NCI-H2227 treated with DMSO at 0.1 percent for 48 hours (cell line): ENCODE results near the gene CYP3A5.
"Not testable (repeated sequence)": the region's sequence is repeated elsewhere in the genome, so short reads cannot be mapped to it uniquely, and the experiment has no call there.

Source experiments
- DNase-seq: peaks from one replicate; lab custom pipeline; 2025; lab: John Stamatoyannopoulos, UW

CYP3A5 gene

DNA sequence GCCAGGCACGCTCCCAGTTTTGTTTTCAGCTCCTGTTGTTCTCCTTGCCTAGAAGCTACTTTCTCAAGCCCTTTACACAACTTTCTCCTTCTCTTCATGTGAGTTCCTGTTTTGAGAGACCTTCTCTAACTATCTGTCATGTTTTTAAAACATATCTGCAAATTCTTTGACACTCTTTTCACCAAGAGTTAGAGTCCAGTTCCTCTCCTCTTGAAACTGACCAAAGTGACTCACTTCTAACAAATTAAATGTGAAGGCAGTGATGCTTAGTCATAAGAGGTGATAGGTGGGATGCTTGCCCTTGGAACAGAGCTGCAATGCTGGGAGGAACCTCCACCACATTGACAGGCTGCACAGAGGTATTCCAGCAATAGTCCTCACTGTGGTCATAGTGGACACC, 37.8 kb downstream of the CYP3A5 start:
- no peak for DNase-seq

DNA sequence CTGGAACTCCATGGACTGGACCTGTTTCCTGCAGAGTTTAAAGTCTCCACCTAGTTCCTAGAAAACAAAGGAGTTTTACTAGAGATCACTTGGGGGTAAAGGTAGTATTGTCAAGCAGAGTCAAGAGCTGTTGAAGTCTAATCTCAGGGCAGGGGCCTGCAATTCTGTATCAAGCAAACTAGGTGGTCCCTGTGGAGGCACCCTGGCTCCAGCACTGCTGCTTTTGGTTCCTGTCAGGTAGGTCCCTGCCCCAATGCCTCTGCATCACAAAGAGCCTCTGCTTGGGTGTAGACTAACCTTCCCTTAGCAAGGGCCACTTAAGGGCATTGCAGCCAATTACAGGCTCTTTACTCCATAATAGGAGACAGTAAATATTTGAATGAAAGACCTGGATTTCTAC, 40.5 kb downstream of the CYP3A5 start:
- DNase-seq: no peak

DNA sequence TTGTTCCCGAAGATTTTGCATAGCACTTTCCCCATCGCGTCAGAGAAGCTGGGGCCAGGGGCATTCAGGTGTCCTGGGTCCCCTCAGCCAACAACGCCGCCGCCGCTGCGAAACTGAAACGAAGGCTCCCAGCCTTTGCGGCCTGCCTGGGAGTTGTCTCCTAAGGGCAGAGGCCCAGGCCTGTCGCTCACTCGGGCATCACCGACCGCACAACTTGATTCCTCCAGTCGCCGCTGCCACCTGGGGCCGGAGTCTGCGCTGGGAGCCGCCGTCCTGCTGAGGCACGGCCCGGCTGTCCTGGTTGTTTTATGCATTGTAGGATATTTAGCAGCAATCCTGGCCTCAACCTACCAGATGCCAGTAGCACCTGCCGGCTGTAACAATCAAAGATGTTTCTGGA, 41.1 kb downstream of the CYP3A5 start:
- no peak for DNase-seq

DNA sequence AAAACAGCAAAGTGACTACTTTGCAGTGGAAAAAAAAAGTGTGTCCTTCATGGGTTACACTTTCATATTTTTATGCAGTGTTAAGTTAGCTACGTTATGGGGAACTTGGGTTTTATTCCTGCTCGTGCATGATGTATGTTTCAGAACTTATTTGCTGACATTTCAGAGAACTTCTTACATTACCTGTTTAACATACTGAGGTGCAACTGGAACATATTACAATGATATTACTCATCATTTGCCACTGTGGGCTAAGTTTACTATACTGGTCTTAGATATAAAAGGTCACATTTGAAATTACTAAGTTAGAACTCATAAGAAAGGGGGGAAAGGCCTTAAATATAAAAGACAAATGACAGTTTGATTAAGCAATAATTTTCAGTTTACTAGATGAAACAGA, 42.4 kb downstream of the CYP3A5 start:
- not testable (repeated sequence) for DNase-seq

DNA sequence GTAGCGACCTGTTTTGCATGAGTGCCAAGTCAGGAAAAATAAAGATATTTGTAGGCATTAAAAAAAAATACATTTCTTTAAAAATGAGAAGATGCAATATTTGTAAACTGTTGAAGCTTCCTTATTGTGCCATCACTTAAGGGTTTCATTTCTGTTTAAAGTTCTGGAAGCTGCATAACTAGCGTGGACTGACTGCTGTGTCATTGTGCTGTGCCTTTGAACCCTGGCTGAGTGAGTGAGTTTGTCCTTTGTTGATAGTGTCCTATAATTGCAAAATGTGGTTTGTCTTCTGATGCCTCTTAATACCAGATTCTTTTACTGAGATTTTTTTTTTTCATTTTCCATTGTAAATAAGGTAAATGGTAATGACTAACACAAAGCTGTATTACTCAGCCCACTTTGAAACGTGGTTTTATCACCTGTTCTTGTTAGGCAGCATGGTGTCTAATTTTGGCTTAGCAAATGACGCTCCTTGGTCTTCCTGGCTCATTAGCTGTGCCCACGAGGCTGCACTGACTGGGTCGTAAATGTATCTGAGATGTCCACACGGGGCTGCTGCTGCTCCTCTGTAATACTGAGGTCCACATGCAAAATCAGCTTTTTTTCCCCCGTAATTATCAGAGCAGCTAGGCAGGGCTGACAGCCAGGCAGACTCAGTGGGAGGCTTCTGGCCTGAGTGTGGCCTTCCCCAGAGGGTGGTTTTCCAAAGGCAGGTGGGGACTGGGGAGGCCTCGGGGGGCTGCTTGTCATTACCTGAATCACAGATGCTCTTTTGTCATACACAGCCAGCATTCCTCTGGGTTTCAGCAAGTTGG, 48.3 kb downstream of the CYP3A5 start:
- DNase-seq: peak; percentile 72

DNA sequence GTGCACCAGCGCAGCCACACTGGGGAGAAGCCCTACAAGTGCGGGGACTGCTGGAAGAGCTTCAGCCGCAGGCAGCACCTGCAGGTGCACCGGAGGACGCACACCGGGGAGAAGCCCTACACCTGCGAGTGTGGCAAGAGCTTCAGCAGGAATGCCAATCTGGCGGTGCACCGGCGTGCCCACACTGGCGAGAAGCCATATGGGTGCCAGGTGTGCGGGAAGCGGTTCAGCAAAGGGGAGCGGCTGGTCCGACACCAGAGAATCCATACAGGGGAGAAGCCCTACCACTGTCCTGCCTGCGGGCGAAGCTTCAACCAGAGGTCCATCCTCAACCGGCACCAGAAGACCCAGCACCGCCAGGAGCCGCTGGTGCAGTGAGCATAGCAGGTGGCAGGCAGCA, 50.2 kb downstream of the CYP3A5 start:
- no peak for DNase-seq

DNA sequence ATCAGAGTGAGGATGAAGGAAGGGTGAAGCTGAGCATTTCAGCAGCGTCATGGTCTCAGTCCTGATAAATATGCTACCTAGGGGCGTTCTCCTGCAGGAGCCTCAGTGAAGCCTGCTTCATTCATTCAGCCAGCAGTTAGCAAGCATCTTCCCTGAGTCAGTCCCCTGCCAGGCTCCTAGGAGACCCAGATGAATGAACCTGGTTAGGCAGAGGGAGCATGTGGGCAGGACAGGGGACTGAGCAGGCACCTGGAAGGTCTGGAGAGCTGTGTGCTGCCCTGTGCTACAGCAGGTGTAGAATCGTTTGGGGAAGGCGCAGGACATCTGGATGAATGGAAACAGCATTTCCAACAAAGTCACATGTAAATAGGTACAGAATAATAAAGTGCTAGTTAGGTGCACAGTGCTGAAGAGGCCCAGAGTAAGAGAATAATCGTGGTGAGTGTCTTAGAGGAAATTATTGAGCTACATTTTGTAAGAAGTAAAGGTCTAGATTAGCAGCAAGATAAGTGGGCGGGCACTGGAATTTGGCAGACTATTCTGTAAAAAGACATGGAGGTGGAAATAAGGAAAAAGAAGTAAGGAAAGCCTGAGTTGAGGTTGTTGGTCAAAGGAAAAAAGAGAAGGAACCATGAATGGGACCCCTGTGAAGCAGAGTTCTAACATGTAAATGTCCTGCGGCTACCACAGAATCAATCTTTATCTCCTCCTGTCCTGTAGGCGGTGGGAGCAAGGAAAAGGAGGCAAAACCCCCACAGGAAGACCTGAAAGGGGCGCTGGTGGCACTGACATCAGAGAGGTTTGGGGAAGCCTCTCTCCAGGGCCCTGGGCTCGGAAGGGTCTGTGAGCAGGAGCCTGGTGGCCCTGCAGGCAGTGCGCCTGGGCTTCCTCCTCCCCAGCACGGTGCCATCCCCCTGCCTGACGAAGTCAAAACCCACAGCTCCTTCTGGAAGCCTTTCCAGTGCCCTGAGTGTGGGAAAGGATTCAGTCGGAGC, 51.0 kb downstream of the CYP3A5 start:
- no peak for DNase-seq

DNA sequence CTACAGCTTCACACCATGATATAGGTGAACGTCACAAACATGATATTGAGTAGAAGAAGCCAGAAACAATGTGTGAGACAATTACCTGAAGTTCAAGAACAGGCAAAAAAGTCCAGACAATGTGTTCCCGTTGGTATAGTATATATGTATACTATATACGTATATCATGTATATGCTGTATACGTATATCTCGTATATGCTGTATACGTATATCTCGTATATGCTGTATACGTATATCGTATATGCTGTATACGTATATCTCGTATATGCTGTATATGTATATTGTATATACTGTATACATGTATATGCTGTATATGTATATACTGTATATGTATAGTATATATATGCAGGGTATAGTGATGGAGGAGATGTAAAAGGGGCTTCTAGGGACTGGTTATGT, 52.3 kb downstream of the CYP3A5 start:
- no peak for DNase-seq

DNA sequence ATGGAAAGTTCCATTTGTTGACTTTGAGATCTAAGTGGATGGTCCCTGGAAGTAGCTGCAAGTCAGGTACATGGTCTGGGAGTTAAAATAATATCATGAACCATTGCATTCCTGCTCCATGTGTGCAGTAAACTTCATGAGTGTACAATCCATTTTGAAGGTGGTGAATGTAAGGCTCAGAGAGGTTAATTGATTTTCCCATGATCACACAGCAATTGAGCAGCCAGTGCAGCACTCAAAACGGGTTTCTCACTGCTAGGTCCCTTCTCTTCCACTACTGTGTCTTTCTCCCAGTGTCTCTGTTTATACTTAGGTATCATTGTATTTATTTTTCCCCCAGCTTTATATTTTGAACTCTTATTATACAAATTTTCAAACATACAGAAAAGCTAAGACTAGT, 53.1 kb downstream of the CYP3A5 start:
- no peak for DNase-seq

DNA sequence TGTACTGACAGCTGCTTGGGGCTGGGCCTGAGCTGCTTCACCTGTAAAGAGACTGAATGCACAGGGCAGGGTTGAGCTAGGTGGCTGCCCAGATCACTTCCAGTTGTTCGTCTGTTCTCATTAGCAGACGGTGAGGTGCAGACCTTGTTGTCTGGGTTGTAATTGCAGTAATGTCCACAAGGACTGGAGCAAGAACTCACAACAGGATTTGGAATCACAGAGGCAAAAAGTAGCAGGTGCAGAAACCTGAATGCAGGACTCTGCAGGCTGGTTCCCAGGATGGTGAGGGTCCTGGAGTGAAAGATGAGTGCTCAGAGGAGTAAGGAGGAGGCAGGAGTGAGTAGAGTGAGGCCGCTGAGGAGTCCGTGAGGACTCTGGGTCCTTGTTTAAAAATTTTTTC, 53.8 kb downstream of the CYP3A5 start:
- no peak for DNase-seq

DNA sequence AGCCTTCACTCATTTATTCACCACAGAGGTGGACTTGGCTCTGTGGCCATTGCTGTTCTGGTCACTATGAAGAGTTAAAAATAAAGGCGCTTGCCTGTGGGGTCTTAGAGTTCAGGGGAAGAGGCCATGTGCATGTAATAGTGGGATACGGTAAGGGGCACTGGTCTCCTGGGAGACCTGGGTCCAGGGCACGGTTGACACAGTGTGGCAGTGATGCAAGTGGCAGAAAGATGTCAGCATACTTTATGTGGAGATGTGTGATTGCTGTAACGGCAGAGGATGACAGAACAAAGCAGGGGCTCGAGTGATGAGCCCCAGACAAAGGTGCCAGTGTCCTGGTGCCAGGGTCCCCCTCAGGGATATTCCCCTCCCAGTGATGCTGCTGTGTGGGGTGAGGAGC, 54.5 kb downstream of the CYP3A5 start:
- no peak for DNase-seq

DNA sequence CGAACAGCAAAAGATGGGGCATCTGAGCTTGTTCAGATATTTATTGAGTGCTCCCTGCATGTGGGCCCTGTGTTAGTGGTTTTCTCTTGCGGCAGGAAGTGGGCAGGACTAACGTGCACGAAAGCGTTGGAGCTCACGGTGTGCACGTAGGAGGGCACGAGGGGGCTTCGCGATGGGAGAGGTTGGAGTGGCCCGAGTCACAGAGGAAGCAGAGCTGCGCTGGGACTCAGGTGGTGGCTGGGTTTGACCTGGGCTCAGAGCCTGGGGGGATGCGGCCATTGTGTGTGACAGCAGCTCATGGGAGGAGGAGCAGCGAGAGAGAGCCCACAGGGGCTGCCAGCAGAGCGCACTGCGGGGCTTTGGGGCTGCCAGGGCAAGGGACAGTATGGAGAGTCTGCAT, 55.3 kb downstream of the CYP3A5 start:
- no peak for DNase-seq

DNA sequence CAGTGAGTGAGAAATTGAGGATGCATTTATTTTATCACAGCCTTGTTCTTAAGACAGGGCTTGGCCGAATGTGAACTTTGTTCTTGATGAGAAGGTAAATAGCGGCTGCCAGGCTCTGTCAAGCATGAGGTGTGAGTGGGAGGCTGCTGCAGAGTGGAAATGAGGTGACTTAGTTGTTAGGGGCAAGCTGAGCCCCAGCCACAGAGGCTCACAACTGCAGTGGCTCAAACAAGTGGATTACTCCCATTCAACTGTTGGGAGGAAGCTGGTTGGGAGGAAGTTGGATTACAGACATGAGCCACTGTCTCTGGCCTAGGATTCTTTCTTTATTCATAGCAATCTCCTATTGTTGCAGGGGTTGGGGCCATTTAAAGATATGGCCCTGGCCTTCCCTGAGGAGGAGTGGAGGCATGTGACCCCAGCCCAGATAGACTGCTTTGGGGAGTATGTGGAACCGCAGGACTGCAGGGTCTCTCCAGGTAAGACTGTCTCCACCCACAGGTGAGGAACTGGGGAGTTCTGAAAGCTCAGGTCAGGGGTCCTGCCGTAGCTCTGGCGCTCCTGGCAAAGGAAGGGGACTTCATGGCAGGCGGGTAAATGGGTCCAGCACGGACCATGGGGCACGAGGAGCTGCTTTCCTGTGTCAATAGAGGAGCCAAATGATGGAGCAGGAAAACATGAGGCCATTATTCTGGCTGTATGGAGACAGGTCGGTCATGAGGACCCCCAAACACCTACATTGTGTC, 55.9 kb downstream of the CYP3A5 start:
- DNase-seq: no peak

DNA sequence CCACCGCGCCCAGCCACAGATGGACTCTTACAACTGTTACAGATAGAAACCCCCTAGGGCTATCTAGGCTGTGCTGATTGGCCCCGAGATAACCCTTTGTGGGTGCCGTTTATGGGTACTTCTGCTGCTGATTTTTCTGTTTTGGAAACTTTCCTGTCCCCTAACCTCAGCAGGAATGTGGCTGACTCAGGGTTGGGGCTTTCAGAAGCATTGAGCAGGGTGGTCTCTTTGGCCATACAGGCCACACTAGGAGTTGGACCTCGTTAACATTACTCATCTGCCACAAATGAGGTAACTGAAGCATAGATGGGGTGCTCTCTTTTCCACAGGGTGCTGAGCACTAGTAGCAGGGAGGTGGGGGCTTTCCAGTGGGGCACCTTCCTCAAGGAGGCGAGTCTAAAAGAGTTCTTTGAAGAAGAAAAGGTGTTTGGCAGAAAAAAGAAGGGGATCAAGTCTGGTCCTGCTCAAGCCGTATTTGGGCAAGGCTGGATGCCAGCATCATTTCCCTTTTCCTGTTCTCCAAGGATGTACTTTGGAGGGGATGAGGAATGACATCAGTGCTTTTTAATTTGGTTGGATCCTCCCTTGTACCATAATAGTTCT, 56.6 kb downstream of the CYP3A5 start:
- DNase-seq: no peak

DNA sequence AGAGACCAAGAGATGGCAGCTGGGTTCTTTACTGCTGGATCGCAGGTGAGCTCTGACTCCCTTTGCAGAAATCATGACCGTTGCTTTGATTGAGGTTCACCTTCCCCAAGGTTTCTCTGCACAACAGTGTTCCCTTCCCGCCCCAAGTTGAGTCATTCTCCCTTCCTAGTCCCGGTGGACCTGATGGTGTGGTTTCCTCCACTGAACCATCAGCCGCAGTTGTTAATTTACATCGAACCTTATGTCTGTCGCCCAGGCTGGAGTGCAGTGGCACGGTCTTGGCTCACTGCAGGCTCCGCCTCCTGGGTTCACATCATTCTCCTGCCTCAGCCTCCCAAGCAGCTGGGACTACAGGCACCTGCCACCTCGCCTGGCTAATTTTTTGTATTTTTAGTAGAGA, 57.2 kb downstream of the CYP3A5 start:
- no peak for DNase-seq

DNA sequence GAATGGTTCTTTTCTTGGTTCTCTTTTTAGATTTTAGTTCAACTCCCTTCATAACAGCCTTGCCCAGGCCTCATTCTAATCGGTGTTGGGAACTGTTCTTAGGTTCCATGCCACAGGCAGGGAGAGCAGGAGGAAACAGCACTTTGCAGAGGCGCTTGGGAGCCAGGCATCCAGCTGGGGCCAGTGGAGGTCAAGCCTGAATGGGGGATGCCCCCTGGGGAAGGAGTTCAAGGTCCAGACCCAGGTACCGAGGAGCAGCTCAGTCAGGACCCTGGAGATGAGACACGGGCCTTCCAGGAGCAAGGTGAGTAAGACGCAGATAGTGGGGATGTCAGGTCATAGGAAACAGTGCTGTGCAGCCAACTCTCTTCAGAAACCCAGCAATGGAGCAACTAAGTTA, 58.5 kb downstream of the CYP3A5 start:
- DNase-seq: no peak

DNA sequence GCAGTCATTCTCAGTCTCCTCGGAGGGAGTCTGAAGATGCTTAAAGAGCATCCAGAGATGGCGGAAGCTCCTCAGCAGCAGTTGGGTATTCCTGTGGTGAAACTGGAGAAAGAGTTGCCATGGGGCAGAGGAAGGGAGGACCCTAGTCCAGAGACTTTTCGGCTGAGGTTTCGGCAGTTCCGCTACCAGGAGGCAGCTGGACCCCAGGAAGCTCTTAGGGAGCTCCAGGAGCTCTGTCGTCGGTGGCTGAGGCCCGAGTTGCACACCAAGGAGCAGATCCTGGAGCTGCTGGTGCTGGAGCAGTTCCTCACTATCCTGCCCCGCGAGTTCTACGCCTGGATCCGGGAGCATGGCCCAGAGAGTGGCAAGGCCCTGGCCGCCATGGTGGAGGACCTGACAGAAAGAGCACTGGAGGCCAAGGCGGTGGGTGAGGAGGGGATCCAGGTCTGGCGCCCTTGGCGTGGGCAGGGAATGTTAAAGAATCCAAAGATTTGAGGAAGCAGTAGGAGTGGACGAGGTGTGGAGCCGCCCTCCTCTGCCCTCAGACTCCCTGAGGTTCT, 60.1 kb downstream of the CYP3A5 start:
- DNase-seq: no peak

DNA sequence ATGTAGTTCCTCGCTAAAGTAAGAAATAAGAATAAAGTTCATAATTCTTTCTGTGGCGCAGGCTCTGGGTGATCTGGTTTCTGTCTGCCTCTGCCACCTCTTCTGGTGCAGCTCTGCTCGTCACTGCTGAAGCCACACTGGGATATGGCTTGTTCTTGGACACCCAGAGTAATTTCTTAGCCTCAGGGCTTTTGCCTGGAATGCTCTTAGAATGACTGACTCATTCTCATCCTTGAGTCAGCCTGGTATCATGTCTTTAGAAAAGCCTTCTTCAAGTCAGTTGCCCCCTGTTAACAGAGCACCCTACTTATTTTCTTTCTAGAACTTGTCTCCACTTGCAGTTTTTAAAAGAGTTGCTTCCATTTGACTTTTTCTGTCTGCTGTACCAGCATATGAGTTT, 61.1 kb downstream of the CYP3A5 start:
- no peak for DNase-seq

DNA sequence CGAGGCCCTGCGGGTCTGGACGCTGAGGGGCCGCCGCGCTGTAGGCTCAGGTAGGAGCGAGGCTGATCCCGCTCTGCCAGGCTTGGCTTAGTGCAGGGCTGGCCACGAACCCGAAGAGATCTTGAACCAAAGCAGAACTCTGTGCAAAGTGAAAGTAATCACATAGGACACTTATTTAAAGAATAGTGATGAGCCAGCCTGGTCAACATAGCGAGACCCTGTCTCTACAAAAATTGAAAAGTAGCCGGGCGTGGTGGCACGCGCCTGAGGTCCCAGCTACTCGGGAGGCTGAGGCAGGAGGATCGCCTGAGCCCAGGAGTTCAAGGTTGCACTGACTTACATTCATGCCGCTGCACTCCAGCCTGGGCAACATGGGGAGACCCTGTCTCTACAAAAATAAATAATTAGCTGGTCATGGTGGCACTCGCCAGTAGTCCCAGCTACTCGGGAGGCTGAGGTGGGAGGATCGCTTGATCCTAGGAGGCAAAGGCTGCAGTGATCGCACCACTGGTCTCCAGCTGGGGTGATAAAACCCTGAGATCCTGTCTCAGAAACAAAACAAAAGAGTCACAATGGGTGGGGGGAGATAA, 62.5 kb downstream of the CYP3A5 start:
- no peak for DNase-seq

DNA sequence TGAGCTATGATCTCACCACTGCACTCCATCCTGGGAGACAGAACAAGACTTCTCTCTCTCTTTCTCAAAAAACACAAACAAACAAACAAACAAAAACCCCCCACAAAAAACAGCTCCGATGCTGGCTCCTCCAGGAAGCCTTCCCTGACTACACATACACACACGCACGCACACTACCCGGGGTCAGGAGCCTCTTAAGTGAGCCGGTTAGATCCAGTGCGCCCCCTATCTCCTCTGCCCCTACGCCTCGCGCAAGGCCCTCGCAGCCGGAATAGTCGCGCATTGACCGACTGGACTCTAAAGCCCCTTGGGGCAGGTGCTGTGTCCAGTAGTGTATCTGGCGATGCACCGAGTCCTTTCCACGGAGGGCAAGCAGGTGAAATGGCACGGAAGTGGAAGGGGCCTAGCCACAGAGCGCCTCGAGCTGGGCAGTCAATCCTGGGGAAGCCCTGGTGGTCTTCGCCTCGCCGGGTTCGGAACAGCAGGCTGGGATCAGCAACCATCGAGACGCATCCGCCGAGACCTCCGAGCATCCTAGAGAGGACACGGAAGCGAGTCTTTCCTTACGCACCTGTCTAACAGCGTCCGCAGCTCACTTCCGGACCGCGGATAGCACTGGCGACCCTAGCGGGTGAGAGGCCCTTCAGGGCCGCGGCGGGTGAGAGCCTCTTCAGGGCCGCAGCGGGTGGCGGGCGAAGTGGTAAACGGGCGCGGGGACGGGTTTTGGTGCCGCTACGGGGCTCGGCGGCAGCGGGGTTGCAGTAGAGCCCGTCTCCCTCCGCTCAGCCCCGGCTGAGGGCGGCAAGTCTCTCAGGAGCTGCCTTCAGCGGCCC, 63.2 kb downstream of the CYP3A5 start, which contains the start of gene ZSCAN25:
ZSCAN25 (plus strand) TSS at position 588 of the 833 bp plus-strand sequence. CDS start 2,661 bp downstream, outside the sequence.
- DNase-seq: peak; percentile 95
